GM18511 (cell line): Measurements from ENCODE around the gene PAXIP1.
"Not testable (repeated sequence)": the region's sequence is repeated elsewhere in the genome, so short reads cannot be mapped to it uniquely, and the experiment has no call there.

Source experiments
- ATAC-seq: cut with Tn5 transposase; IDR thresholded peaks from one replicate; pipeline ENCODE4 v1.9.1; 2021; ENCODE audit warnings: mild to moderate bottlenecking, moderate library complexity; ENCODE audit not compliant: unreplicated experiment

Gene PAXIP1, protein sequence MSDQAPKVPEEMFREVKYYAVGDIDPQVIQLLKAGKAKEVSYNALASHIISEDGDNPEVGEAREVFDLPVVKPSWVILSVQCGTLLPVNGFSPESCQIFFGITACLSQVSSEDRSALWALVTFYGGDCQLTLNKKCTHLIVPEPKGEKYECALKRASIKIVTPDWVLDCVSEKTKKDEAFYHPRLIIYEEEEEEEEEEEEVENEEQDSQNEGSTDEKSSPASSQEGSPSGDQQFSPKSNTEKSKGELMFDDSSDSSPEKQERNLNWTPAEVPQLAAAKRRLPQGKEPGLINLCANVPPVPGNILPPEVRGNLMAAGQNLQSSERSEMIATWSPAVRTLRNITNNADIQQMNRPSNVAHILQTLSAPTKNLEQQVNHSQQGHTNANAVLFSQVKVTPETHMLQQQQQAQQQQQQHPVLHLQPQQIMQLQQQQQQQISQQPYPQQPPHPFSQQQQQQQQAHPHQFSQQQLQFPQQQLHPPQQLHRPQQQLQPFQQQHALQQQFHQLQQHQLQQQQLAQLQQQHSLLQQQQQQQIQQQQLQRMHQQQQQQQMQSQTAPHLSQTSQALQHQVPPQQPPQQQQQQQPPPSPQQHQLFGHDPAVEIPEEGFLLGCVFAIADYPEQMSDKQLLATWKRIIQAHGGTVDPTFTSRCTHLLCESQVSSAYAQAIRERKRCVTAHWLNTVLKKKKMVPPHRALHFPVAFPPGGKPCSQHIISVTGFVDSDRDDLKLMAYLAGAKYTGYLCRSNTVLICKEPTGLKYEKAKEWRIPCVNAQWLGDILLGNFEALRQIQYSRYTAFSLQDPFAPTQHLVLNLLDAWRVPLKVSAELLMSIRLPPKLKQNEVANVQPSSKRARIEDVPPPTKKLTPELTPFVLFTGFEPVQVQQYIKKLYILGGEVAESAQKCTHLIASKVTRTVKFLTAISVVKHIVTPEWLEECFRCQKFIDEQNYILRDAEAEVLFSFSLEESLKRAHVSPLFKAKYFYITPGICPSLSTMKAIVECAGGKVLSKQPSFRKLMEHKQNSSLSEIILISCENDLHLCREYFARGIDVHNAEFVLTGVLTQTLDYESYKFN

GRCh38 chr7:155003092-155003375 lies at the start of gene PAXIP1:
PAXIP1 (minus strand) TSS chr7:155003124; CDS start chr7:155002929, 195 bp downstream.
- peak; percentile 65 for ATAC-seq

GRCh38 chr7:155051355-155051754 lies 48.4 kb upstream of the PAXIP1 start:
- no peak for ATAC-seq

- no peak for ATAC-seq
These were observed 45.1 kb upstream of the PAXIP1 start for GRCh38 chr7:155048006-155048405.

GRCh38 chr7:155043756-155044155 lies 40.8 kb upstream of the PAXIP1 start:
- ATAC-seq: no peak

GRCh38 chr7:155038335-155038734 lies 35.4 kb upstream of the PAXIP1 start:
- ATAC-seq: no peak

DNA sequence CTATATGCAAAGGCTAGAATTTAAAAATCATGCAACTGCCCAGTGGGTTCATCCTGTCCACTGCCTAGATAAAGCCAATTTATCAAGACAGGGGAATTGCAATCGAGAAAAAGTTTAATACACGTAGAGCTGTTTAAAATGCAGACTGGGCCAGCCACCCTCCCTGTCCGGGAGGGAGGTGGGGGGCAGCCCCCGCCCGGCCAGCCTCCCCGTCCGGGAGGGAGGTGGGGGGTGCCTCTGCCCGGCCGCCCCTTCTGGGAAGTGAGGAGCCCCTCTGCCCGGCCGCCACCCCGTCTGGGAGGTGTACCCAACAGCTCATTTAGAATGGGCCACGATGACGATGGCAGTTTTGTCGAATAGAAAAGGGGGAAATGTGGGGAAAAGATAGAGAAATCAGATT lies 31.6 kb upstream of the PAXIP1 start:
- ATAC-seq: not testable (repeated sequence)

DNA sequence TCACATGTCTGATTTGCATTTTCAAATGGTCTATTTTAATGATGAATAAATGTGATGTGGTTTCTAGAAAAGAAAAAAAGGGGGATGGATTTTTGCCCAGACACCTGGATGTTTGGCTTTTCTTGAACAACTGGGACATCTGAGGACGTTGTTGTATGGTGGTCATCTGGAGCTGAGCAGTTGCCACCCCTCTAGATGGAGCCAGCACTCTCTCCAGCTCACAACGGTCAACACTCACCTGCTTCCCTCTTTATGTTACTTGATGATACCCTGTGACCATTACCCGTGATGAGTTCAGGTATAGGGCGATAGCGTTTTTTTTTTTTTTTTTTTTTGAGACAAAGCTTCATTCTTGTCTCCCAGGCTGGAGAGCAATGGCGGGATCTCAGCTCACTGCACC lies 30.1 kb upstream of the PAXIP1 start:
- ATAC-seq: no peak

- no peak for ATAC-seq
These were observed 25.0 kb upstream of the PAXIP1 start for GRCh38 chr7:155027879-155028278.

- ATAC-seq: no peak
These were observed 18.8 kb upstream of the PAXIP1 start for GRCh38 chr7:155021699-155022145.

DNA sequence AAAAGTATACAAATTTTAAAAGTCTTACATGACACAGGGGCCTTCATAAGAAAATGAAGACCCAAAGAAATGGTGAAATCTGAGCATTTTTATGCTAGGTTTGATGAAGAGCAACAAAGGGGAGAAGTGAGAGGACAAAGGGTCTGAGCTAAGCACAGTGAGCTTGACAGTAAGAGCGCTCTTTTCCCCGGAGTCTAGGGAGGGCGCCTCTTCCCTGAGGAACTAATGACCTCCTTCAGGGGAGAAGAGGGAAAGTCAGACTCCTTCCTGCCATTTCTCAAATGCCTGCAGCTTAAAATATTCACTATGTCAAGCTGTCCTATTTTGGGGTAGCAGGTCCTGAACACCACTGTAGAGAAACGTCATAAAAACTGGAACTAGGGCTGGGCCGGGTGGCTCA lies 18.1 kb upstream of the PAXIP1 start:
- ATAC-seq: no peak

GRCh38 chr7:155017834-155018233 lies 14.9 kb upstream of the PAXIP1 start:
- ATAC-seq: no peak

GRCh38 chr7:155011086-155011485 lies 8.2 kb upstream of the PAXIP1 start:
- ATAC-seq: no peak

- ATAC-seq: no peak
These were observed 6.7 kb upstream of the PAXIP1 start for GRCh38 chr7:155009570-155010157.

- ATAC-seq: no peak
These were observed 5.0 kb upstream of the PAXIP1 start for GRCh38 chr7:155007947-155008346.

GRCh38 chr7:155003376-155004214 lies 671 bp upstream of the PAXIP1 start:
- ATAC-seq: peak; percentile 69

DNA sequence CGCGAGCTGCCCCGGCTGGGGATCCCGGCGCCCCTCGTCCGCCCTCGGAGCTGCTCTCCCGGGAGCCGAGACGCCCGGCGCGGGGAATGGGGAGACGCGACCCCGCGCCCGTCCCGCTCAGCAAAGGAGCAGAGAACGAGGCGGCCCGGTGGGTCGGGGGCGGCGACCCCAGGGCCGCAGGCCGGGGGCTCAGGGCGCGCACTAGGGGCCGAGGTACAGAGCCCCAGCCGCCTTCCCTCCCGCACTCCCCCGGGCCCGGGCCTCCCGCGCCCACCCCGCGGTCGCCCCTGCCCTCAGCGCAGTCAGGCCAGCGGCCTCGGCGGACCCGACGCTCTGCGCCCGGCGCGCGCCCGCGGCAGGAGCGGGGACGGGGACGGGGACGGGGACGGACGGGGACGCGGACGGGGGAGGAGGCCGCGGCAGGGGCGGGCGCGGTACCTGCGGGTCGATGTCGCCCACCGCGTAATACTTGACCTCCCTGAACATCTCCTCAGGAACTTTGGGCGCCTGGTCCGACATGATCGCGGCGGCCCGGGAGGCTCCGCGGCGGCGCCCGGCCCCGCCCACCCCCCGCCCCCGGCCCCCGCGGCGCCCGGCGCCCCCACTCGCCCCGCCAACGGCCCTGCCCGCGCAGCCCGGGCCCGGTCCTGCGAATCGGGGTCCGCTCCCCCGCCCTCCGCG lies 373 bp downstream of the PAXIP1 start:
- ATAC-seq: peak; percentile 49

- ATAC-seq: peak; percentile 12
These were observed 1.0 kb downstream of the PAXIP1 start for GRCh38 chr7:155001756-155002410.

DNA sequence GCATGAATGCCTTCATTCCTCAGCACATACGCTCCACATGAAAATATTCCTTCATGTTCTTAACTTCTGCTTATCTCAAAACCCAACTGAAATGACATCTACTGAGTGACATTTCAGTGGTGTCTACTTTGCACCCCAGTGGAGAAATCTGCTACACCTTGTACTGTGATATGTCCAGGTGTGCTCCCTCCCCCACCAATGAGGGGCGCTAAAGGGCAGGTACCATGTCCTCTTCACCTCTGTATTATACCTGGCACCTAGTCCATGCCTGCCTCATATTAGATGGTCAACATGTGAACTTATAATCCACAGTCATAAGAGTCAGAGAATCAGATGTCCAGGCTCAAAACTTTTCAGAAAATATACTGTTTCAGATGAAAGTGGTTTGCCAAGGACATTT lies 2.1 kb downstream of the PAXIP1 start:
- ATAC-seq: no peak

DNA sequence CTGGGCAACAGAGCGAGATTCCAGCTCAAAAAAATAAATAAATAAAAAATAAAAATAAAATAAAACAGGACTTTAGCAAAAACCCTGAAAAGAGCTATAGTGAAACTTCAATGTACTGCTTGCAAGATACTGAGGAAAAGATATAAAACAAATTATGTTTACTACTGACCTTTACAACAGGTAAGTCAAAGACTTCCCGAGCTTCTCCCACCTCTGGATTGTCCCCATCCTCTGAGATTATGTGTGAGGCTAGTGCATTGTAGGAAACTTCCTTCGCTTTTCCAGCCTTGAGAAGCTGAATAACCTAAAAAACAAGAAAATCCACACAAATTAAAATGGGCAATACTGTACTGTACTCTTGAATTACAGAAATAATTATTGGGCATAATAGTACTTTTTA lies 4.4 kb downstream of the PAXIP1 start:
- ATAC-seq: no peak
